Effector CD8-positive, alpha-beta T cell (primary cell): ENCODE data around the gene BORCS8.
"Not testable (repeated sequence)": the region's sequence is repeated elsewhere in the genome, so short reads cannot be mapped to it uniquely, and the experiment has no call there.

Experiments
- DNase-seq: peaks from one replicate; lab custom pipeline; 2025; lab: John Stamatoyannopoulos, UW
- total RNA-seq, 4 experiments: gene quantifications; one replicate each; lab custom pipeline; 2026; lab: John Stamatoyannopoulos, UW

Gene BORCS8
- total RNA-seq = 6.0 to 14.7 (median 7.6) reads per million in 4 experiments

GRCh38 chr19:19192078-19192882, at the start of gene BORCS8, which contains the start of gene RFXANK:
Gene BORCS8 (minus strand): TSS chr19:19192152. CDS start chr19:19192117, 35 bp downstream.
Gene RFXANK (plus strand): TSS chr19:19192258. CDS start chr19:19193947, 1,689 bp downstream.
- DNase-seq = peak; percentile 97

- no peak for DNase-seq
Measured at GRCh38 chr19:19240476-19240875, 48.5 kb upstream of the BORCS8 start.

- DNase-seq = no peak
Measured at GRCh38 chr19:19239675-19240074, 47.7 kb upstream of the BORCS8 start.

- DNase-seq = no peak
Measured at GRCh38 chr19:19238126-19238894, 46.4 kb upstream of the BORCS8 start.

GRCh38 chr19:19236173-19236572, 44.2 kb upstream of the BORCS8 start:
- DNase-seq = no peak

GRCh38 chr19:19234220-19234816, 42.4 kb upstream of the BORCS8 start:
- no peak for DNase-seq

GRCh38 chr19:19232261-19232721, 40.3 kb upstream of the BORCS8 start:
- no peak for DNase-seq

- no peak for DNase-seq
Measured at GRCh38 chr19:19230999-19231398, 39.0 kb upstream of the BORCS8 start.

GRCh38 chr19:19229701-19230100, 37.7 kb upstream of the BORCS8 start:
- DNase-seq = no peak

- DNase-seq = no peak
Measured at GRCh38 chr19:19227217-19227616, 35.3 kb upstream of the BORCS8 start.

GRCh38 chr19:19226663-19227062, 34.7 kb upstream of the BORCS8 start:
- no peak for DNase-seq

GRCh38 chr19:19226204-19226603, 34.3 kb upstream of the BORCS8 start:
- no peak for DNase-seq

- peak; percentile 58 for DNase-seq
Measured at GRCh38 chr19:19224852-19225494, 33.0 kb upstream of the BORCS8 start.

GRCh38 chr19:19224150-19224851, 32.3 kb upstream of the BORCS8 start:
- DNase-seq = no peak

GRCh38 chr19:19223636-19224035, 31.7 kb upstream of the BORCS8 start:
- DNase-seq = no peak

GRCh38 chr19:19223060-19223459, 31.1 kb upstream of the BORCS8 start:
- DNase-seq = no peak

GRCh38 chr19:19221000-19221399, 29.0 kb upstream of the BORCS8 start:
- not testable (repeated sequence) for DNase-seq

- DNase-seq = no peak
Measured at GRCh38 chr19:19218911-19219310, 27.0 kb upstream of the BORCS8 start.

- DNase-seq = no peak
Measured at GRCh38 chr19:19217099-19217498, 25.1 kb upstream of the BORCS8 start.

- no peak for DNase-seq
Measured at GRCh38 chr19:19215792-19216191, 23.8 kb upstream of the BORCS8 start.

- peak; percentile 7 for DNase-seq
Measured at GRCh38 chr19:19214892-19215291, 22.9 kb upstream of the BORCS8 start.
